ENCODE results near the gene ARFGEF3.

DNA sequence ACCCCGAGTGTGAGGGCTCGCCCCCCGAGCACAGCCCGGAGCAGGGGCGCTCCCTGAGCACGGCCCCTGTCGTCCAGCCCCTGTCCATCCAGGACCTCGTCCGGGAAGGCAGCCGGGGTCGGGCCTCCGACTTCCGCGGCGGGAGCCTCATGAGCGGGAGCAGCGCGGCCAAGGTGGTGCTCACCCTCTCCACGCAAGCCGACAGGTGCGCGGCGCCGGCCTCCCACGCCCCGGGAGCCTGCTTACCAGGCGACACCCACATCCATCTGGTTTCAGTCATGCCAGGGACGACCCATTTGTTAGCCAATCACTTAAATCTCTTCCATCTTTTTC is 130.1 kb downstream of the ARFGEF3 start:
- TF ChIP-seq NFYB (CRISPR knock-in tag; conservative IDR thresholded peaks at IDR 0.05; ENCODE audit: low read depth) (no peak), USF2 (CRISPR knock-in tag; IDR thresholded peaks at IDR 0.05) (no peak)
